Ureter (tissue), 1 donor: ENCODE measurements around the gene ZBTB18. TPM values are rescaled to one million over a fixed set of nuclear protein-coding genes. Genes with fewer than 3 reads are reported as not detected.

Experiments
- total RNA-seq: library from RNA; stranded (reverse); gene quantifications from one replicate; pipeline ENCODE4 v1.2.4, GENCODE V29; 2023
- donor health status: DM: yes; HTN: yes; CAD: no.

ZBTB18 gene
- total RNA-seq, 1 donor from 2014 or later, result 14.2 TPM

Other genes starting within 250 kb of the ZBTB18 start
- gene AKT3, start 201.0 kb upstream of the ZBTB18 start, total RNA-seq, result 82.3 TPM